C4-2B (cell line): Measurements from ENCODE around the gene MON2.

Experiments
- CTCF ChIP-seq: fragments of 450-650 bp; conservative IDR thresholded peaks from 2 replicates; pipeline ENCODE4 v1.5.1; 2017; ENCODE audit warnings: mild to moderate bottlenecking
- ZFX ChIP-seq: fragments of 450-650 bp; IDR thresholded peaks from 2 replicates; pipeline ENCODE4 v1.6.1; 2017

- no peak for TF ChIP-seq CTCF
- no peak for TF ChIP-seq ZFX
These were observed 3.1 kb downstream of the MON2 start for GRCh38 chr12:62469704-62470103.
